Panc1 (cell line): Measurements from ENCODE around the gene SENP7. TPM values are rescaled to one million over a fixed set of nuclear protein-coding genes. Genes with fewer than 3 reads are reported as not detected.

Experiments used
- ATAC-seq: fragments of 200-7000 bp; cut with Tn5 transposase; 2 replicates; pipeline ENCODE4 v1.9.1; 2020; ENCODE audit warnings: mild to moderate bottlenecking, moderate library complexity
- BruUV-seq: library from RNA; stranded (reverse); fragments of 400-500 nt; replicated peaks from 2 replicates; lab custom pipeline; 2021; lab: Mats Ljungman, UMichigan
- CTCF ChIA-PET: fragments of 300-600 bp; sonication (Branson Sonifier 250); formaldehyde crosslinking; loops from one replicate; lab custom pipeline; 2022; ENCODE audit warnings: antibody characterized with exemption; lab: Charles Lee
- POLR2A ChIA-PET: fragments of 300-600 bp; sonication (Branson Sonifier 250); formaldehyde crosslinking; loops from one replicate; lab custom pipeline; 2022; ENCODE audit warnings: antibody characterized with exemption; lab: Charles Lee
- DNase-seq: peaks from one replicate; pipeline ENCODE4 v3.0.0-alpha.2; 2010; ENCODE audit warnings: low read depth, low spot score
- H3K27ac ChIP-seq: 2 replicates; pipeline ENCODE4 v1.5.1; 2011; ENCODE audit warnings: mild to moderate bottlenecking, low read length, inconsistent platforms
- H3K27me3 ChIP-seq: fragments of 200-500 bp; sonication (Bioruptor generic); 2 replicates; pipeline ENCODE4 v1.6.0; 2014; ENCODE audit warnings: low read length, inconsistent platforms; ENCODE audit not compliant: control insufficient read depth, insufficient read depth
- H3K36me3 ChIP-seq: fragments of 200-500 bp; sonication (Bioruptor generic); 2 replicates; pipeline ENCODE4 v1.5.1; 2014; ENCODE audit warnings: inconsistent platforms, mild to moderate bottlenecking, low read length, moderate library complexity; ENCODE audit not compliant: control insufficient read depth, insufficient read depth
- H3K4me1 ChIP-seq: 2 replicates; pipeline ENCODE4 v1.5.1; 2011; ENCODE audit warnings: inconsistent platforms, mild to moderate bottlenecking, low read length, moderate library complexity; ENCODE audit not compliant: control insufficient read depth, insufficient read depth
- H3K4me3 ChIP-seq, 2 experiments: 2 replicates each; pipeline ENCODE4 v1.5.1; 2011 to 2012; ENCODE audit warnings: low read depth in 2 of 2, low read length in 2 of 2, mild to moderate bottlenecking in 2 of 2, inconsistent platforms in 1 of 2, moderate library complexity in 1 of 2
- H3K9me3 ChIP-seq: fragments of 200-500 bp; sonication (Bioruptor generic); 2 replicates; pipeline ENCODE4 v1.5.1; 2014; ENCODE audit warnings: low read depth, mild to moderate bottlenecking, inconsistent platforms, low read length, moderate library complexity; ENCODE audit not compliant: control insufficient read depth, insufficient read depth
- CTCF ChIP-seq: fragments of 450-650 bp; IDR thresholded peaks from 2 replicates; pipeline ENCODE4 v1.5.1; 2017; ENCODE audit warnings: mild to moderate bottlenecking
- POLR2AphosphoS5 ChIP-seq: IDR thresholded peaks from 2 replicates; pipeline ENCODE4 v1.6.1; 2012; ENCODE audit warnings: mild to moderate bottlenecking, low read depth, low read length, moderate library complexity
- SIN3A ChIP-seq: IDR thresholded peaks from 2 replicates; pipeline ENCODE4 v1.6.1; 2012; ENCODE audit warnings: low read depth, mild to moderate bottlenecking, low read length, moderate library complexity, borderline replicate concordance; ENCODE audit not compliant: insufficient read depth
- TCF7L2 ChIP-seq: IDR thresholded peaks from 2 replicates; pipeline ENCODE4 v1.6.1; 2011; ENCODE audit warnings: mild to moderate bottlenecking, low read depth, low read length, inconsistent platforms
- in situ Hi-C: cut with HindIII; loops from 2 replicates; pipeline ENCODE4 v1.10.0; 2016; ENCODE audit warnings: low sequenced_read_pairs, low pct_unique_long_range_greater_than_20kb
- intact Hi-C: fragments of 100-400 bp; cut with micrococcal nuclease; formaldehyde crosslinking; loops from one replicate; pipeline ENCODE4 v1.10.0; 2022; ENCODE audit not compliant: unreplicated experiment
- total RNA-seq: library from RNA; stranded (reverse); gene quantifications from one replicate; pipeline ENCODE4 v1.2.1, GENCODE V29; 2021; ENCODE audit not compliant: unreplicated experiment
- TF ChIP-seq, protein P1 (sequence below), 2 experiments: IDR thresholded peaks; 2 replicates each; pipeline ENCODE4 v1.6.1; 2011 to 2012; ENCODE audit warnings: low read depth in 2 of 2, control low read depth in 1 of 2, low read length in 1 of 2, mild to moderate bottlenecking in 1 of 2, moderate library complexity in 1 of 2; ENCODE audit not compliant: insufficient read depth in 1 of 2

The SENP7 gene
- total RNA-seq, 1 experiment from 2014 or later: 10.1 TPM

DNA sequence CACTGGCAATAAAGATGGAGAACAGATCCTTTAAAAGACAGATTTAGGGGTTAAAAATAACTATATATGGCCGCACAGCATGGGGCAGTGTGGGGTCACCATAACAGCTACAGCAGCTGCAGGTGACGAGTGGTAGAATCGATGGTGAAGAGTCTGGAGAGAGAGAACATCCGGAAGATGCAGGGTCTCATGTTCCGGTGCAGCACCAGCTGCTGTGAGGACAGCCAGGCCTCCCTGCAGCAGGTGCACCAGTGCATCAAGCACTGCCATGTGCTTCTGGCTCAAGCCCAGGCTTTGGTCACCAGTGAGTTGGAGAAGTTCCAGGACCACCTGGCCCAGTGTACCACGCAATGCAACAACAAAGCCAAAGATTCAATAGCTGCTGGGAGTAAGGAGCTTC, 98.9 kb downstream of the SENP7 start:
- in situ Hi-C loops: no loop called here
- intact Hi-C loops: no loop called here
- no TSS peak for BruUV-seq
- POLR2A ChIA-PET: no interaction called here
- CTCF ChIA-PET: no interaction called here
- Histone ChIP-seq H3K27ac (no peak overlapping the region), H3K9me3 (no peaks in the 10 kb centered on the region), H3K27me3 (no peaks in the 10 kb centered on the region), H3K4me3 (no peak overlapping the region), H3K36me3 (no peaks in the 10 kb centered on the region), H3K4me1 (no peaks in the 10 kb centered on the region)
- ATAC-seq (no peak), DNase-seq (no peak)
- TF ChIP-seq CTCF (no peak), SIN3A (no peak), TCF7L2 (no peak), POLR2AphosphoS5 (no peak)
- TF ChIP-seq, protein P1, sequence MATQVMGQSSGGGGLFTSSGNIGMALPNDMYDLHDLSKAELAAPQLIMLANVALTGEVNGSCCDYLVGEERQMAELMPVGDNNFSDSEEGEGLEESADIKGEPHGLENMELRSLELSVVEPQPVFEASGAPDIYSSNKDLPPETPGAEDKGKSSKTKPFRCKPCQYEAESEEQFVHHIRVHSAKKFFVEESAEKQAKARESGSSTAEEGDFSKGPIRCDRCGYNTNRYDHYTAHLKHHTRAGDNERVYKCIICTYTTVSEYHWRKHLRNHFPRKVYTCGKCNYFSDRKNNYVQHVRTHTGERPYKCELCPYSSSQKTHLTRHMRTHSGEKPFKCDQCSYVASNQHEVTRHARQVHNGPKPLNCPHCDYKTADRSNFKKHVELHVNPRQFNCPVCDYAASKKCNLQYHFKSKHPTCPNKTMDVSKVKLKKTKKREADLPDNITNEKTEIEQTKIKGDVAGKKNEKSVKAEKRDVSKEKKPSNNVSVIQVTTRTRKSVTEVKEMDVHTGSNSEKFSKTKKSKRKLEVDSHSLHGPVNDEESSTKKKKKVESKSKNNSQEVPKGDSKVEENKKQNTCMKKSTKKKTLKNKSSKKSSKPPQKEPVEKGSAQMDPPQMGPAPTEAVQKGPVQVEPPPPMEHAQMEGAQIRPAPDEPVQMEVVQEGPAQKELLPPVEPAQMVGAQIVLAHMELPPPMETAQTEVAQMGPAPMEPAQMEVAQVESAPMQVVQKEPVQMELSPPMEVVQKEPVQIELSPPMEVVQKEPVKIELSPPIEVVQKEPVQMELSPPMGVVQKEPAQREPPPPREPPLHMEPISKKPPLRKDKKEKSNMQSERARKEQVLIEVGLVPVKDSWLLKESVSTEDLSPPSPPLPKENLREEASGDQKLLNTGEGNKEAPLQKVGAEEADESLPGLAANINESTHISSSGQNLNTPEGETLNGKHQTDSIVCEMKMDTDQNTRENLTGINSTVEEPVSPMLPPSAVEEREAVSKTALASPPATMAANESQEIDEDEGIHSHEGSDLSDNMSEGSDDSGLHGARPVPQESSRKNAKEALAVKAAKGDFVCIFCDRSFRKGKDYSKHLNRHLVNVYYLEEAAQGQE (IDR thresholded peaks at IDR 0.05; ENCODE audit: insufficient read depth in 1 of 2, low read depth in 2 of 2, low read length in 1 of 2): no peak

- H3K27ac ChIP-seq: no peak overlapping the region
- ChIA-PET POLR2A (no interaction called here), CTCF (no interaction called here)
- H3K4me1 ChIP-seq: no peaks in the 10 kb centered on the region
- in situ Hi-C loops (no loop called here), intact Hi-C loops (no loop called here)
- H3K27me3 ChIP-seq: no peaks in the 10 kb centered on the region
- no TSS peak for BruUV-seq
- DNase-seq (no peak), ATAC-seq (no peak)
- H3K4me3 ChIP-seq: no peak overlapping the region
- TF ChIP-seq TCF7L2: no peak
- TF ChIP-seq, protein P1 (IDR thresholded peaks at IDR 0.05; ENCODE audit: insufficient read depth in 1 of 2, low read depth in 2 of 2, low read length in 1 of 2): no peak
- TF ChIP-seq POLR2AphosphoS5: no peak
- TF ChIP-seq CTCF: no peak
- no peak for TF ChIP-seq SIN3A
- H3K36me3 ChIP-seq: no peaks in the 10 kb centered on the region
- no peaks in the 10 kb centered on the region for H3K9me3 ChIP-seq
Observed at GRCh38 chr3:101413656-101414055, 99.4 kb downstream of the SENP7 start.
